ENCODE results near the gene B3GNT2.

DNA sequence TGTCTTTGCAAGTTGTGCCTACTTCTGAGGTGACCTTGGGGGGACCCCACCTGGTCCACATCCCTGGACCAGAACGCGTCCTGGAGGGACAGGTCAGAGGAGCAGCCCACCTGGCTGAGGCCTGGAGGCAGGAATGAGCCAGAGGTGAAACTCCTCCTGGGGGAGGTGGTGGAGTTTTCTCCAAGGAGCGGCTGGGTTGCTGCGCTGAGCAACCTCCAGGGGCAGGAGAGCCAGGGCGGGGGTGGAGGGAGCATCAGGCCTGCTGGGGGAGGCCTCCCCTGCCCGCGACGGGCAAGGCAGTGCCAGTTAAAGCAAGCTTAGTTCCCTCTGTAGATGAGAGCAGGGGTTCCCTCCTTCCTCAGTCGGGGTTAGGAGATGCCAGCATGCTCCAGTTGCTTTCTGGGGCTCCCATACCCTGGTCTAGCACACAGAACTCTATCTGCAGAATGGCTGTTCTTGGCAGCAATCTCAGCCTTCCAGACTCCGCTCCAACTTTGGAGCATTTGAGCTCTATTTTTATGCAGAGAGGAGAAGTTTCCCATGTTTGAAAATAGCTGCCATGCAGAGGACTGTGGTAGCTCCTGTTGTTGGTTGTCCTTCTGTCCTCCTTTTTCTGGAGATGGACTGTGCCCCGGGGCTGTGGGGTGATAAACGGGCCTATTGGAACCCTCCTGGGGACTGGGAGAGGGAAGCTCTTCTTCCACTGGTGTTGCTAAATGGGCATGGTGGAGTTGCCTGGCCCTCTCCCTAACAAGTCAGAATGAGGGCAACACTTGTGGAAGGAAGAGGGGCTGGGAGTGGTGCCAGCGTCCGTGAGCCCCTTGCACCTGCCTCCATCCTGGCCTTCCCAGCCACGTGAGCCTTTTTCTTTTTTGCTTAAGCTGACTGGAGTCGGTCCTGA, 39.1 kb downstream of the B3GNT2 start:
- no peak for TF ChIP-seq CEBPB (IDR thresholded peaks at IDR 0.05)
- no peak for TF ChIP-seq MAX (IDR thresholded peaks at IDR 0.05)
- TF ChIP-seq FOXM1 (IDR thresholded peaks at IDR 0.05; ENCODE audit: borderline replicate concordance, low read depth): no peak
- TF ChIP-seq REST (IDR thresholded peaks at IDR 0.05; ENCODE audit: low read depth): no peak
- no peak for TF ChIP-seq EP300 (IDR thresholded peaks at IDR 0.05; ENCODE audit: borderline replicate concordance)
- no peak for TF ChIP-seq TAF1 (IDR thresholded peaks at IDR 0.05; ENCODE audit: low read depth)
- no peak for TF ChIP-seq RAD21 (IDR thresholded peaks at IDR 0.05; ENCODE audit: low read depth)
- no peak for TF ChIP-seq EGR1 (IDR thresholded peaks at IDR 0.05)
- no peak for TF ChIP-seq YY1 (IDR thresholded peaks at IDR 0.05; ENCODE audit: low read depth)
- no peak for TF ChIP-seq CREB1 (IDR thresholded peaks at IDR 0.05; ENCODE audit: low read depth)

All from Ishikawa (cell line).